K562 (cell line): Measurements from ENCODE around the gene GMPR2. TPM values are rescaled to one million over a fixed set of nuclear protein-coding genes. Genes with fewer than 3 reads are reported as not detected.

Experiments
- ATAC-seq: fragments of 200-7000 bp; cut with Tn5 transposase; 3 replicates; pipeline ENCODE4 v1.9.1; 2020; ENCODE audit warnings: moderate library complexity
- BruUV-seq: library from RNA; stranded (reverse); fragments of 400-500 nt; replicated peaks from 2 replicates; lab custom pipeline; 2021; lab: Mats Ljungman, UMichigan
- CTCF ChIA-PET: fragments of 300-600 bp; formaldehyde crosslinking; extraction: SDS; loops from one replicate; lab custom pipeline; 2021; ENCODE audit warnings: low intra/inter-chr PET ratio; lab: Yijun Ruan, JAX
- POLR2A ChIA-PET: fragments of 300-600, 350-650 bp; sonication (Branson Sonifier 250); formaldehyde crosslinking; extraction: SDS; loops from one replicate; lab custom pipeline; 2021; ENCODE audit warnings: antibody characterized with exemption, inconsistent platforms; lab: Yijun Ruan, JAX
- DNase-seq, 4 experiments: peaks; one replicate each; pipeline versions ENCODE4 v3.0.0 to v3.0.0-alpha.2; 2011 to 2018; ENCODE audit warnings: low spot score in 3 of 4, mixed read lengths in 3 of 4; ENCODE audit errors: extremely low read depth in 1 of 4
- FAIRE-seq: peaks from 2 replicates; lab custom pipeline; 2011; peaks lifted over from hg19 to GRCh38; lab: Jason Lieb, UNC
- H2AFZ ChIP-seq: 2 replicates; pipeline ENCODE4 v1.6.0; 2011; ENCODE audit warnings: low read depth, low read length, control low read depth, inconsistent platforms
- H3K27ac ChIP-seq: fragments of 200-600 bp; 3 replicates; pipeline ENCODE4 v1.8.0; 2011; ENCODE audit warnings: low read depth, mild to moderate bottlenecking, control low read depth, inconsistent platforms, low read length, moderate library complexity, mixed read lengths; ENCODE audit errors: extremely low read depth
- H3K27me3 ChIP-seq, 2 experiments: fragments of 300-600 bp in 1 of 2; 2 replicates in 1 of 2; 3 replicates in 1 of 2; pipeline versions ENCODE4 v1.6.0 to v1.8.0; 2011; ENCODE audit warnings: inconsistent platforms in 2 of 2, low read length in 2 of 2, mild to moderate bottlenecking in 1 of 2, mixed read lengths in 1 of 2, moderate library complexity in 1 of 2; ENCODE audit not compliant: control insufficient read depth in 2 of 2, insufficient read depth in 2 of 2
- H3K36me3 ChIP-seq: fragments of 300-600 bp; 3 replicates; pipeline ENCODE4 v1.8.0; 2011; ENCODE audit warnings: mild to moderate bottlenecking, low read length, inconsistent platforms; ENCODE audit not compliant: control insufficient read depth, insufficient read depth
- H3K4me1 ChIP-seq, 2 experiments: fragments of 200-600 bp in 1 of 2; replicated peaks in 1 of 2; 2 replicates in 1 of 2; 3 replicates in 1 of 2; pipeline versions ENCODE4 v1.5.1 to v1.8.0; 2011; ENCODE audit warnings: inconsistent platforms in 2 of 2, low read length in 2 of 2, mild to moderate bottlenecking in 1 of 2, mixed read lengths in 1 of 2, moderate library complexity in 1 of 2; ENCODE audit not compliant: control insufficient read depth in 2 of 2, insufficient read depth in 2 of 2
- H3K4me2 ChIP-seq: 2 replicates; pipeline ENCODE4 v1.6.1; 2011; ENCODE audit warnings: low read length, control low read depth, inconsistent platforms, mixed read lengths; ENCODE audit not compliant: insufficient read depth
- H3K4me3 ChIP-seq: fragments of 200-600 bp; sonication (generic), shearing (Covaris generic); 2 replicates; pipeline ENCODE4 v1.5.1; 2016; ENCODE audit warnings: control low read depth, inconsistent platforms
- H3K79me2 ChIP-seq: fragments of 200-600 bp; 3 replicates; pipeline ENCODE4 v1.8.0; 2011; ENCODE audit warnings: low read length, inconsistent platforms; ENCODE audit not compliant: control insufficient read depth, insufficient read depth
- H3K9ac ChIP-seq, 2 experiments: 2 replicates each; pipeline versions ENCODE4 v1.6.0 to v1.6.1; 2011; ENCODE audit warnings: low read depth in 2 of 2, low read length in 2 of 2, control low read depth in 1 of 2, inconsistent platforms in 1 of 2, mild to moderate bottlenecking in 1 of 2, mixed read lengths in 1 of 2; ENCODE audit not compliant: insufficient read depth in 1 of 2
- H3K9me1 ChIP-seq: one replicate; pipeline ENCODE4 v1.6.0; 2011; ENCODE audit warnings: inconsistent platforms, mild to moderate bottlenecking, low read length, moderate library complexity; ENCODE audit not compliant: control insufficient read depth, insufficient read depth
- H3K9me3 ChIP-seq: replicated peaks from 2 replicates; pipeline ENCODE4 v1.5.1; 2011; ENCODE audit warnings: low read depth, low read length, inconsistent platforms; ENCODE audit not compliant: control insufficient read depth, insufficient read depth
- H4K20me1 ChIP-seq: replicated peaks from 2 replicates; pipeline ENCODE4 v1.6.1; 2011; ENCODE audit warnings: low read length, inconsistent platforms, mixed read lengths; ENCODE audit not compliant: control insufficient read depth, insufficient read depth
- BACH1 ChIP-seq: fragments of 200-800 bp; sonication (Bioruptor generic); IDR thresholded peaks from 2 replicates; pipeline ENCODE4 v1.6.1; 2016; ENCODE audit warnings: missing genetic modification characterization, missing compliant biosample characterization
- RBM14 ChIP-seq: fragments of 200-400 bp; formaldehyde crosslinking; IDR thresholded peaks from 2 replicates; pipeline ENCODE4 v1.6.1; 2018; ENCODE audit warnings: low read depth, mild to moderate bottlenecking, low read length, moderate library complexity, borderline replicate concordance; ENCODE audit not compliant: insufficient read depth
- RUNX1 ChIP-seq: sonication (generic); IDR thresholded peaks from 2 replicates; pipeline ENCODE4 v1.6.1; 2016; ENCODE audit warnings: antibody characterized with exemption, low read depth
- WGBS: fragments of 100-300 bp; shearing (Covaris generic); methylation state at CpG from one replicate; pipeline ENCODE4 v1.1.6; 2016; ENCODE audit warnings: low coverage, mixed read lengths; ENCODE audit not compliant: insufficient coverage; ENCODE audit errors: missing lambda C conversion rate; 5-methylcytosine and 5-hydroxymethylcytosine counted together
- in situ Hi-C: fragments of 300-500 bp; cut with MboI; formaldehyde crosslinking; loops from 4 replicates; pipeline ENCODE4 v1.15.0; 2018; ENCODE audit warnings: inconsistent platforms, mixed read lengths
- intact Hi-C: fragments of 100-400 bp; cut with micrococcal nuclease; formaldehyde crosslinking; loops from 2 replicates; pipeline ENCODE4 v1.14.2; 2022
- polyA plus RNA-seq, 8 experiments: library from polyadenylated mRNA; depleted of rRNA in 4 of 8; stranded (reverse) in 5 of 8; unstranded in 3 of 8; fragments of >200 nt; fragmentation: Nextera tagmentation in 2 of 8; fragmentation: Illumina TruSeq in 1 of 8; extraction: Ambion mirVana in 2 of 8; extraction: Trizol in 1 of 8; gene quantifications; 2 replicates each; pipeline versions ENCODE4 v1.2.1 to v1.2.3, GENCODE V29; 2011 to 2014; ENCODE audit warnings: inconsistent platforms in 1 of 8, missing spikeins in 1 of 8
- total RNA-seq, 7 experiments: library from RNA; depleted of rRNA in 6 of 7; stranded (reverse); fragments of >200 nt in 6 of 7; fragmentation: Illumina TruSeq in 2 of 7; extraction: Trizol in 2 of 7; gene quantifications; 2 replicates each; pipeline versions ENCODE4 v1.2.1 to v1.2.3, GENCODE V29; 2011 to 2021; ENCODE audit warnings: low replicate concordance in 1 of 7
- TF ChIP-seq, protein P1 (sequence below): fragments of 450-650 bp; formaldehyde crosslinking; IDR thresholded peaks from 2 replicates; pipeline ENCODE4 v1.4.0; 2020; ENCODE audit warnings: mild to moderate bottlenecking, moderate library complexity

GMPR2 gene
- total and polyA plus RNA-seq, 9 of the 15 experiments (the other 6 are each of a cell fraction or from before 2014, with no cell fraction given) = 26.4 to 67.4 (median 36.3) TPM

DNA sequence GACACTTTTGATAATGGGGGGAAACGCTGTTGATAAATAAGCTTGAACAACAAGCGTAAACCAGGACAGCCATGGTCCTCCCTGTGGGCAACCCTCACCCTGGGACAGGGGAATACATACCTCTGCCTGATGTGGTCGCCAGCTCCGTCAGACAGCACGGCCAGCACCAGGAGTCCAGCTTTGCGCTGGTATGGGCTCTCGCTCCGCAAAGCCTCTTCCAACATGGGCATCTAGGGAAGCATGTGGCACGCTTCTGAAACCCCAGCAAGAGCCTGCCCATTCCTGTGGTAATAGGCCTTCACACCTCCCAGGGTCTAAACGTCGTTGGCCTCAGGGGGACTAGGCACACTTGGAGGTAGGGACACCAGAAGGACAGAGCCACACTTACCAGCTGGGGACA, 47.0 kb upstream of the GMPR2 start:
- no peak overlapping the region for H2AFZ ChIP-seq
- H3K4me2 ChIP-seq = no peak overlapping the region
- ATAC-seq (no peak), DNase-seq (no peak), FAIRE-seq (no peak)
- in situ Hi-C loops (no loop called here), intact Hi-C loops (no loop called here)
- H4K20me1 ChIP-seq = peaks cover 9% of the 10 kb centered on the region; the same call in 1 of the 2 replicates
- peaks cover 18% of the 10 kb centered on the region for H3K79me2 ChIP-seq
- H3K4me1 ChIP-seq = peaks cover 0 to 21% of the 10 kb centered on the region in 2 experiments; a peak in 3 of 5 replicates
- no TSS peak for BruUV-seq
- peaks cover 75% of the 10 kb centered on the region; the same call in 2 of the 3 replicates for H3K36me3 ChIP-seq
- H3K27ac ChIP-seq = no peak overlapping the region
- H3K27me3 ChIP-seq = no peaks in the 10 kb centered on the region
- H3K9ac ChIP-seq = no peak overlapping the region
- TF ChIP-seq RBM14 (no peak), RUNX1 (no peak), BACH1 (no peak)
- TF ChIP-seq, protein P1, sequence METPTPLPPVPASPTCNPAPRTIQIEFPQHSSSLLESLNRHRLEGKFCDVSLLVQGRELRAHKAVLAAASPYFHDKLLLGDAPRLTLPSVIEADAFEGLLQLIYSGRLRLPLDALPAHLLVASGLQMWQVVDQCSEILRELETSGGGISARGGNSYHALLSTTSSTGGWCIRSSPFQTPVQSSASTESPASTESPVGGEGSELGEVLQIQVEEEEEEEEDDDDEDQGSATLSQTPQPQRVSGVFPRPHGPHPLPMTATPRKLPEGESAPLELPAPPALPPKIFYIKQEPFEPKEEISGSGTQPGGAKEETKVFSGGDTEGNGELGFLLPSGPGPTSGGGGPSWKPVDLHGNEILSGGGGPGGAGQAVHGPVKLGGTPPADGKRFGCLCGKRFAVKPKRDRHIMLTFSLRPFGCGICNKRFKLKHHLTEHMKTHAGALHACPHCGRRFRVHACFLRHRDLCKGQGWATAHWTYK (CRISPR knock-in tag) = no peak
- H3K4me3 ChIP-seq = no peak overlapping the region
- WGBS = 87% methylated on average over 8 of the region's 11 CpGs
- ChIA-PET POLR2A (interaction anchor here (0.9 to 1.5 kb wide), 2 partner anchors 10 to 11 kb away, joined by 3 to 5 read pairs; partner anchors contain the start of gene TM9SF1), CTCF (no interaction called here)
- no peaks in the 10 kb centered on the region for H3K9me3 ChIP-seq
- H3K9me1 ChIP-seq = peaks cover 3% of the 10 kb centered on the region
